8988T (cell line): ENCODE measurements around the gene POLK.
A peak's percentile ranks its signal among the peaks of the same experiment; 100 is the strongest.
"Not testable (repeated sequence)": the region's sequence is repeated elsewhere in the genome, so short reads cannot be mapped to it uniquely, and the experiment has no call there.

ENCODE experiments used
- DNase-seq: peaks from one replicate; pipeline ENCODE4 v3.0.0; 2011

The POLK gene

GRCh38 chr5:75511435-75512382, at the start of gene POLK, which contains the start of gene CERT1:
Gene POLK (plus strand): TSS chr5:75511891.
Gene CERT1 (minus strand): TSS chr5:75511629. CDS start chr5:75511207, 422 bp downstream.
- peak; percentile 89 for DNase-seq

- no peak for DNase-seq
These were observed 48.0 kb upstream of the POLK start for GRCh38 chr5:75463726-75464125.

- DNase-seq = no peak
These were observed 46.2 kb upstream of the POLK start for GRCh38 chr5:75465480-75465879.

- DNase-seq = no peak
These were observed 45.5 kb upstream of the POLK start for GRCh38 chr5:75466006-75466716.

GRCh38 chr5:75468593-75468992, 43.1 kb upstream of the POLK start:
- DNase-seq = no peak

GRCh38 chr5:75469017-75469416, 42.7 kb upstream of the POLK start:
- no peak for DNase-seq

- no peak for DNase-seq
These were observed 40.5 kb upstream of the POLK start for GRCh38 chr5:75471193-75471592.

- DNase-seq = no peak
These were observed 38.7 kb upstream of the POLK start for GRCh38 chr5:75472973-75473372.

GRCh38 chr5:75473463-75473862, 38.2 kb upstream of the POLK start:
- no peak for DNase-seq

- no peak for DNase-seq
These were observed 36.3 kb upstream of the POLK start for GRCh38 chr5:75475364-75475763.

GRCh38 chr5:75481024-75481423, 30.7 kb upstream of the POLK start:
- DNase-seq = no peak

GRCh38 chr5:75482482-75482881, 29.2 kb upstream of the POLK start:
- DNase-seq = no peak

GRCh38 chr5:75484605-75485004, 27.1 kb upstream of the POLK start:
- no peak for DNase-seq

GRCh38 chr5:75489847-75490246, 21.8 kb upstream of the POLK start:
- DNase-seq = not testable (repeated sequence)

GRCh38 chr5:75491621-75492020, 20.1 kb upstream of the POLK start:
- DNase-seq = no peak

GRCh38 chr5:75496026-75496425, 15.7 kb upstream of the POLK start:
- no peak for DNase-seq

- no peak for DNase-seq
These were observed 13.4 kb upstream of the POLK start for GRCh38 chr5:75498208-75498777.

- not testable (repeated sequence) for DNase-seq
These were observed 12.8 kb upstream of the POLK start for GRCh38 chr5:75498875-75499274.

GRCh38 chr5:75505112-75505511, 6.6 kb upstream of the POLK start:
- DNase-seq = not testable (repeated sequence)

- no peak for DNase-seq
These were observed 3.9 kb upstream of the POLK start for GRCh38 chr5:75507841-75508240.

- no peak for DNase-seq
These were observed 2.1 kb upstream of the POLK start for GRCh38 chr5:75509546-75509945.

- DNase-seq = no peak
These were observed 1.7 kb upstream of the POLK start for GRCh38 chr5:75509956-75510355.

- no peak for DNase-seq
These were observed 1.3 kb upstream of the POLK start for GRCh38 chr5:75510417-75510835.
